HepG2 (cell line): ENCODE data around the gene GRAMD4. TPM values are rescaled to one million over a fixed set of nuclear protein-coding genes. Genes with fewer than 3 reads are reported as not detected.

Source experiments
- ATAC-seq: fragments of 200-7000 bp; cut with Tn5 transposase; 3 replicates; pipeline ENCODE4 v1.9.1; 2020; ENCODE audit warnings: mild to moderate bottlenecking, moderate library complexity
- BruUV-seq: library from RNA; stranded (reverse); fragments of 400-500 nt; replicated peaks from 2 replicates; lab custom pipeline; 2021; lab: Mats Ljungman, UMichigan
- CTCF ChIA-PET: fragments of 300-600 bp; formaldehyde crosslinking; extraction: SDS; loops from one replicate; lab custom pipeline; 2021; ENCODE audit warnings: low total read pairs, inconsistent platforms, low intra/inter-chr PET ratio; lab: Yijun Ruan, JAX
- POLR2A ChIA-PET: fragments of 350-600 bp; sonication (Branson Sonifier 250); formaldehyde crosslinking; loops from one replicate; lab custom pipeline; 2020; ENCODE audit warnings: antibody characterized with exemption, inconsistent platforms; lab: Yijun Ruan, JAX
- DNase-seq: peaks from one replicate; pipeline ENCODE4 v3.0.0-alpha.2; 2015; ENCODE audit warnings: low spot score
- FAIRE-seq: peaks from 3 replicates; lab custom pipeline; 2011; peaks lifted over from hg19 to GRCh38; lab: Jason Lieb, UNC
- H2AFZ ChIP-seq: one replicate; pipeline ENCODE4 v1.6.1; 2011; ENCODE audit warnings: low read length, inconsistent platforms
- H3K27ac ChIP-seq: fragments of 300-600 bp; 3 replicates; pipeline ENCODE4 v1.8.0; 2011; ENCODE audit warnings: mixed run types, mild to moderate bottlenecking, mixed read lengths, low read length, inconsistent platforms; ENCODE audit not compliant: insufficient read depth; ENCODE audit errors: extremely low read length
- H3K27me3 ChIP-seq, 2 experiments: fragments of 200-600 bp in 1 of 2; 2 replicates in 1 of 2; 3 replicates in 1 of 2; pipeline versions ENCODE4 v1.6.0 to v1.8.0; 2011; ENCODE audit warnings: low read length in 2 of 2, mild to moderate bottlenecking in 2 of 2, moderate library complexity in 2 of 2, inconsistent platforms in 1 of 2; ENCODE audit not compliant: insufficient read depth in 2 of 2, control insufficient read depth in 1 of 2
- H3K36me3 ChIP-seq, 2 experiments: fragments of 200-600 bp in 1 of 2; replicated peaks in 1 of 2; 2 replicates in 1 of 2; 3 replicates in 1 of 2; pipeline versions ENCODE4 v1.5.1 to v1.8.0; 2011; ENCODE audit warnings: low read length in 2 of 2, inconsistent platforms in 1 of 2; ENCODE audit not compliant: insufficient read depth in 2 of 2, control insufficient read depth in 1 of 2
- H3K4me1 ChIP-seq: 2 replicates; pipeline ENCODE4 v1.5.1; 2012; ENCODE audit warnings: low read length, inconsistent platforms; ENCODE audit not compliant: insufficient read depth
- H3K4me2 ChIP-seq: 2 replicates; pipeline ENCODE4 v1.6.0; 2011; ENCODE audit warnings: low read depth, low read length, inconsistent platforms
- H3K4me3 ChIP-seq, 3 experiments: fragments of 200-600 bp in 1 of 3; sonication (generic), shearing (Covaris generic) in 1 of 3; replicated peaks in 1 of 3; 2 replicates each; pipeline ENCODE4 v1.5.1; 2011 to 2016; ENCODE audit warnings: low read length in 3 of 3, inconsistent platforms in 2 of 3, low read depth in 2 of 3, mild to moderate bottlenecking in 2 of 3, control low read depth in 1 of 3, mixed read lengths in 1 of 3; ENCODE audit not compliant: insufficient read depth in 1 of 3
- H3K79me2 ChIP-seq: one replicate; pipeline ENCODE4 v1.6.1; 2011; ENCODE audit warnings: low read length, inconsistent platforms; ENCODE audit not compliant: insufficient read depth
- H3K9ac ChIP-seq: 2 replicates; pipeline ENCODE4 v1.6.0; 2011; ENCODE audit warnings: mild to moderate bottlenecking, low read depth, low read length, inconsistent platforms; ENCODE audit not compliant: insufficient read depth
- H3K9me3 ChIP-seq: 2 replicates; pipeline ENCODE4 v1.5.1; 2012; ENCODE audit warnings: mild to moderate bottlenecking, low read length
- H4K20me1 ChIP-seq: 2 replicates; pipeline ENCODE4 v1.6.0; 2011; ENCODE audit warnings: inconsistent platforms, mild to moderate bottlenecking, low read length, moderate library complexity; ENCODE audit not compliant: insufficient read depth
- ELF3 ChIP-seq: IDR thresholded peaks from 2 replicates; pipeline ENCODE4 v1.6.1; 2016; ENCODE audit warnings: missing genetic modification reagents, missing compliant biosample characterization
- EZH2 ChIP-seq: conservative IDR thresholded peaks from 2 replicates; pipeline ENCODE4 v1.6.1; 2012; ENCODE audit warnings: mild to moderate bottlenecking, low read depth, low read length, moderate library complexity
- ISL2 ChIP-seq: sonication (generic); formaldehyde crosslinking; IDR thresholded peaks from 2 replicates; pipeline ENCODE4 v1.5.0; 2020; ENCODE audit warnings: missing genetic modification reagents
- KLF11 ChIP-seq: IDR thresholded peaks from 2 replicates; pipeline ENCODE4 v1.6.1; 2016; ENCODE audit warnings: missing compliant biosample characterization
- NFYC ChIP-seq: IDR thresholded peaks from 2 replicates; pipeline ENCODE4 v1.6.1; 2016; ENCODE audit warnings: missing genetic modification reagents, missing compliant biosample characterization
- NR2F1 ChIP-seq, 2 experiments: fragments of 450-650 bp in 1 of 2; formaldehyde crosslinking in 1 of 2; IDR thresholded peaks; 2 replicates each; pipeline versions ENCODE4 v1.5.0 to v1.6.1; 2016 to 2020; ENCODE audit warnings: mild to moderate bottlenecking in 1 of 2, missing compliant biosample characterization in 1 of 2, missing genetic modification reagents in 1 of 2, moderate library complexity in 1 of 2
- POLR2A ChIP-seq, 2 experiments: IDR thresholded peaks; 2 replicates each; pipeline ENCODE4 v1.6.1; 2011; ENCODE audit warnings: low read depth in 2 of 2, low read length in 2 of 2, mild to moderate bottlenecking in 1 of 2, moderate library complexity in 1 of 2; ENCODE audit not compliant: insufficient read depth in 1 of 2
- PRPF4 ChIP-seq: fragments of 200-400 bp; formaldehyde crosslinking; IDR thresholded peaks from 2 replicates; pipeline ENCODE4 v1.6.1; 2016; ENCODE audit warnings: low read length, low read depth; ENCODE audit not compliant: poor library complexity, severe bottlenecking
- ZNF232 ChIP-seq: sonication (generic); formaldehyde crosslinking; IDR thresholded peaks from 2 replicates; pipeline ENCODE4 v1.4.0; 2020; ENCODE audit warnings: missing genetic modification reagents, borderline replicate concordance
- ZNF282 ChIP-seq: fragments of 450-650 bp; IDR thresholded peaks from 2 replicates; pipeline ENCODE4 v1.6.1; 2018; ENCODE audit not compliant: partially characterized antibody
- ZNF292 ChIP-seq: sonication (generic); formaldehyde crosslinking; IDR thresholded peaks from 2 replicates; pipeline ENCODE4 v1.8.1; 2022; ENCODE audit warnings: mild to moderate bottlenecking, low read depth, missing genetic modification reagents, borderline replicate concordance
- WGBS: methylation state at CpG from one replicate; pipeline ENCODE4 v1.1.6; 2017; ENCODE audit warnings: low lambda C conversion rate; 5-methylcytosine and 5-hydroxymethylcytosine counted together
- in situ Hi-C: cut with HindIII; loops from 2 replicates; pipeline ENCODE4 v1.10.0; 2017; ENCODE audit warnings: low pct_unique_long_range_greater_than_20kb; ENCODE audit not compliant: extremely low pct_ligation_motif_present
- intact Hi-C: fragments of 100-400 bp; cut with micrococcal nuclease; formaldehyde crosslinking; loops from one replicate; pipeline ENCODE4 v1.10.0; 2022; ENCODE audit not compliant: unreplicated experiment
- polyA plus RNA-seq, 8 experiments: library from polyadenylated mRNA; depleted of rRNA in 3 of 8; stranded (reverse) in 7 of 8; unstranded in 1 of 8; fragments of >200 nt; fragmentation: Illumina TruSeq in 4 of 8; extraction: Trizol in 4 of 8; gene quantifications; 2 replicates each; pipeline versions ENCODE4 v1.2.1 to v1.2.3, GENCODE V29; 2011 to 2016; ENCODE audit warnings: low read depth in 4 of 8, missing spikeins in 1 of 8, mixed read lengths in 1 of 8; ENCODE audit not compliant: insufficient read depth in 1 of 8
- total RNA-seq, 5 experiments: library from RNA; depleted of rRNA; stranded (reverse); fragments of >200 nt; fragmentation: Illumina TruSeq; extraction: Trizol; gene quantifications; 2 replicates each; pipeline ENCODE4 v1.2.3, GENCODE V29; 2016; ENCODE audit warnings: low read depth in 1 of 5
- TF ChIP-seq, protein P1 (sequence below): sonication (generic); formaldehyde crosslinking; IDR thresholded peaks from 2 replicates; pipeline ENCODE4 v1.4.0; 2020; ENCODE audit warnings: mild to moderate bottlenecking, missing genetic modification reagents
- TF ChIP-seq, protein P2 (sequence below): sonication (generic); formaldehyde crosslinking; IDR thresholded peaks from 2 replicates; pipeline ENCODE4 v1.4.0; 2020; ENCODE audit warnings: missing genetic modification reagents, borderline replicate concordance

Gene GRAMD4
- total and polyA plus RNA-seq, 2 of the 13 experiments (the other 11 are each of a cell fraction or from before 2014, with no cell fraction given), result 15.2 to 15.7 TPM

DNA sequence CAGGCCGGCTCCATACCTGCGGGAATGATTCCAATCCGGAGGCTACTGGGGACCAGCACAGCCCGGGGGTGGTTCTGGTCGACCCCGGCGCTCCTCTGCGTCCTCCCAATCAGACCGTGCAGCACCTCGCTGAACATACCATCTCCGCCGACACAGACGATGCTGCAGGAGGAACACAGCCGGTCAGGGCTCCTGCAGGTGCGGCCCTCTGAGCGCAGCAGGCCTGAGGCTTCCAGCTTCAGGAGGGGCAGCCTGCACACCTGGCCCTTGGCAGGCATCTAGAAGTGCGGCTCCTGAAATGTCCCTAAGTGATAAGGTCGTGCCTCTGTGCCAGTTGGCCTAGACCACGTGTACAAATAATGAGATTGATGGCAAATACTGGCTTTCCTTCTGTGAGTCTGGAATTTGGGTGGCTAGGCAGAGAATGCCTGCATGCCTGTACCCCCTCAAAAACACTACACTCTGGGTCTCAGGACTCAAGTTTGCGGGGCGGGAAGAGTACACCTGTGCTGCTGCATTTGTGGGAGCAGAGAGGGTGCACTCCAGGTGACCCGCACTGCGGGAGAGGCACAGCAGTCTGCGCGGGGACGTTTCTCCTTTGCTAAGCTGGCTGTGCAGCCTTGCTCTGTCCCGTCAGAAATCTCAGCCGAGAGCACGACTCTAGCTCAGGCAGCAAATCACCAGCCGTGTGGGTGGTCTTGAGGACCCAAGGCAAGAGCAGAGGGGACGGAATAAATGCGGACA, 87.8 kb downstream of the GRAMD4 start (continued):
- TF ChIP-seq, protein P1, sequence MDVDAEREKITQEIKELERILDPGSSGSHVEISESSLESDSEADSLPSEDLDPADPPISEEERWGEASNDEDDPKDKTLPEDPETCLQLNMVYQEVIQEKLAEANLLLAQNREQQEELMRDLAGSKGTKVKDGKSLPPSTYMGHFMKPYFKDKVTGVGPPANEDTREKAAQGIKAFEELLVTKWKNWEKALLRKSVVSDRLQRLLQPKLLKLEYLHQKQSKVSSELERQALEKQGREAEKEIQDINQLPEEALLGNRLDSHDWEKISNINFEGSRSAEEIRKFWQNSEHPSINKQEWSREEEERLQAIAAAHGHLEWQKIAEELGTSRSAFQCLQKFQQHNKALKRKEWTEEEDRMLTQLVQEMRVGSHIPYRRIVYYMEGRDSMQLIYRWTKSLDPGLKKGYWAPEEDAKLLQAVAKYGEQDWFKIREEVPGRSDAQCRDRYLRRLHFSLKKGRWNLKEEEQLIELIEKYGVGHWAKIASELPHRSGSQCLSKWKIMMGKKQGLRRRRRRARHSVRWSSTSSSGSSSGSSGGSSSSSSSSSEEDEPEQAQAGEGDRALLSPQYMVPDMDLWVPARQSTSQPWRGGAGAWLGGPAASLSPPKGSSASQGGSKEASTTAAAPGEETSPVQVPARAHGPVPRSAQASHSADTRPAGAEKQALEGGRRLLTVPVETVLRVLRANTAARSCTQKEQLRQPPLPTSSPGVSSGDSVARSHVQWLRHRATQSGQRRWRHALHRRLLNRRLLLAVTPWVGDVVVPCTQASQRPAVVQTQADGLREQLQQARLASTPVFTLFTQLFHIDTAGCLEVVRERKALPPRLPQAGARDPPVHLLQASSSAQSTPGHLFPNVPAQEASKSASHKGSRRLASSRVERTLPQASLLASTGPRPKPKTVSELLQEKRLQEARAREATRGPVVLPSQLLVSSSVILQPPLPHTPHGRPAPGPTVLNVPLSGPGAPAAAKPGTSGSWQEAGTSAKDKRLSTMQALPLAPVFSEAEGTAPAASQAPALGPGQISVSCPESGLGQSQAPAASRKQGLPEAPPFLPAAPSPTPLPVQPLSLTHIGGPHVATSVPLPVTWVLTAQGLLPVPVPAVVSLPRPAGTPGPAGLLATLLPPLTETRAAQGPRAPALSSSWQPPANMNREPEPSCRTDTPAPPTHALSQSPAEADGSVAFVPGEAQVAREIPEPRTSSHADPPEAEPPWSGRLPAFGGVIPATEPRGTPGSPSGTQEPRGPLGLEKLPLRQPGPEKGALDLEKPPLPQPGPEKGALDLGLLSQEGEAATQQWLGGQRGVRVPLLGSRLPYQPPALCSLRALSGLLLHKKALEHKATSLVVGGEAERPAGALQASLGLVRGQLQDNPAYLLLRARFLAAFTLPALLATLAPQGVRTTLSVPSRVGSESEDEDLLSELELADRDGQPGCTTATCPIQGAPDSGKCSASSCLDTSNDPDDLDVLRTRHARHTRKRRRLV, result no peak

DNA sequence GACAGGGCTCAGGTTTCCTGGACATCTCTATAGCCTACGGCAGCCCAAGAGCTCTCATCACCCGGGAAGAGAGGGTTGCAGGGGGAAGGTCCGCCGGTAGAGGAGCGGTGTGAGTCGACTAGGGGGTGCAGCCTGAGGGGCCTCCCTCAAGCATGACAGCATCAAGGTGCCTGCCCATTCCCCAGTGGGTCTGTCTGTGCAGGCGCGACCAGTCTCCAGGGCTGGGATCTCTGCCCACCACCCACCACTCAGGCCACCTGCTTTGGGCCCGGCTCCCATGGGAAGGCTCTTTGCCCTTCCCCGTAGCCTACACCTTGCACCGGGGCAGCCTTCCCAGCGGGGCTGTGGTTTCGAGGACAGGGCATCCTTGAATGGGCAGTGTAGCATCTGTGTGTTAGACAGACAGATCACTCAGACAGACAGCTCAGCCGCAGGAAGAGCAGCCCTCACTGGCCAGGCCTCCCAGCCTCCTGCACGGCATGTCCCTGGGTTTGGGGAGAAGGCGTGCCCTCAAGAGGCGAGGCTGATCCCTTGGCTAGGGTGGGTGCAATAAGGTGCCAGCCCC, 88.7 kb downstream of the GRAMD4 start:
- no TSS peak for BruUV-seq
- no peaks in the 10 kb centered on the region for H3K9me3 ChIP-seq
- no peak for DNase-seq
- H4K20me1 ChIP-seq, result peaks cover 2% of the 10 kb centered on the region; the same call in 1 of the 2 replicates
- H3K4me2 ChIP-seq, result no peak overlapping the region
- H3K36me3 ChIP-seq, result peaks cover 33 to 80% of the 10 kb centered on the region in 2 experiments
- TF ChIP-seq KLF11 (CRISPR knock-in tag), result no peak
- no peak for TF ChIP-seq PRPF4
- no peak for TF ChIP-seq NFYC (CRISPR knock-in tag)
- no peak for TF ChIP-seq ZNF282
- no peak for TF ChIP-seq POLR2A (IDR thresholded peaks at IDR 0.05; ENCODE audit: insufficient read depth in 1 of 2, low read depth in 2 of 2, low read length in 2 of 2)
- TF ChIP-seq NR2F1 (CRISPR knock-in tag; IDR thresholded peaks at IDR 0.05), result no peak
- TF ChIP-seq, protein P2, sequence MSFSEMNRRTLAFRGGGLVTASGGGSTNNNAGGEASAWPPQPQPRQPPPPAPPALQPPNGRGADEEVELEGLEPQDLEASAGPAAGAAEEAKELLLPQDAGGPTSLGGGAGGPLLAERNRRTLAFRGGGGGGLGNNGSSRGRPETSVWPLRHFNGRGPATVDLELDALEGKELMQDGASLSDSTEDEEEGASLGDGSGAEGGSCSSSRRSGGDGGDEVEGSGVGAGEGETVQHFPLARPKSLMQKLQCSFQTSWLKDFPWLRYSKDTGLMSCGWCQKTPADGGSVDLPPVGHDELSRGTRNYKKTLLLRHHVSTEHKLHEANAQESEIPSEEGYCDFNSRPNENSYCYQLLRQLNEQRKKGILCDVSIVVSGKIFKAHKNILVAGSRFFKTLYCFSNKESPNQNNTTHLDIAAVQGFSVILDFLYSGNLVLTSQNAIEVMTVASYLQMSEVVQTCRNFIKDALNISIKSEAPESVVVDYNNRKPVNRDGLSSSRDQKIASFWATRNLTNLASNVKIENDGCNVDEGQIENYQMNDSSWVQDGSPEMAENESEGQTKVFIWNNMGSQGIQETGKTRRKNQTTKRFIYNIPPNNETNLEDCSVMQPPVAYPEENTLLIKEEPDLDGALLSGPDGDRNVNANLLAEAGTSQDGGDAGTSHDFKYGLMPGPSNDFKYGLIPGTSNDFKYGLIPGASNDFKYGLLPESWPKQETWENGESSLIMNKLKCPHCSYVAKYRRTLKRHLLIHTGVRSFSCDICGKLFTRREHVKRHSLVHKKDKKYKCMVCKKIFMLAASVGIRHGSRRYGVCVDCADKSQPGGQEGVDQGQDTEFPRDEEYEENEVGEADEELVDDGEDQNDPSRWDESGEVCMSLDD, result no peak
- TF ChIP-seq ELF3 (CRISPR knock-in tag), result no peak
- TF ChIP-seq ZNF232 (CRISPR knock-in tag), result no peak
- TF ChIP-seq ZNF292, result no peak
- no peak for TF ChIP-seq ISL2
- no peak for TF ChIP-seq EZH2
- TF ChIP-seq, all 625 proteins: peak for 0
- Histone ChIP-seq H3K79me2 (no peaks in the 10 kb centered on the region), H3K4me3 (no peak overlapping the region), H3K27ac (no peak overlapping the region), H3K4me1 (no peaks in the 10 kb centered on the region; the same call in 1 of the 2 replicates), H3K9ac (no peak overlapping the region), H3K27me3 (no peaks in the 10 kb centered on the region), H2AFZ (no peak overlapping the region)
- POLR2A ChIA-PET, result interaction anchor here (0.6 kb wide), 1 partner anchor 14 kb away, joined by 3 read pairs; no protein-coding TSS in a partner anchor
- CTCF ChIA-PET, result no interaction called here
- intact Hi-C loops, result no loop called here
- in situ Hi-C loops, result no loop called here
- FAIRE-seq (no peak), ATAC-seq (no peak)
- WGBS, result 97% methylated on average over 5 of the region's 17 CpGs
